Upper lobe of left lung (tissue), 6 donors: ENCODE results near the gene SELENOF. TPM values are rescaled to one million over a fixed set of nuclear protein-coding genes. Genes with fewer than 3 reads are reported as not detected.
"Not testable (repeated sequence)": the region's sequence is repeated elsewhere in the genome, so short reads cannot be mapped to it uniquely, and the experiment has no call there.

Experiments used
- ATAC-seq, 2 donors: fragments of 200-7000 bp; cut with Tn5 transposase; one replicate each; pipeline ENCODE4 v1.9.1; 2022; ENCODE audit warnings: mild to moderate bottlenecking in 2 of 2, moderate library complexity in 2 of 2; ENCODE audit not compliant: low FRiP score in 2 of 2
- DNase-seq, 2 donors: peaks; one replicate each; pipeline ENCODE4 v3.0.0-alpha.2; 2019 to 2020
- H3K27ac ChIP-seq, 4 donors: fragments of 200-600 bp; sonication (generic); one replicate each; pipeline ENCODE4 v1.5.1; 2016 to 2019
- H3K27me3 ChIP-seq, 4 donors: fragments of 200-600 bp; sonication (generic); one replicate each; pipeline ENCODE4 v1.5.1; 2017 to 2019
- H3K36me3 ChIP-seq, 4 donors: fragments of 200-600 bp; sonication (generic); one replicate each; pipeline ENCODE4 v1.5.1; 2016 to 2019
- H3K4me1 ChIP-seq, 4 donors: fragments of 200-600 bp; sonication (generic); one replicate each; pipeline ENCODE4 v1.5.1; 2018 to 2019
- H3K4me3 ChIP-seq, 4 donors: fragments of 200-600 bp; sonication (generic); one replicate each; pipeline ENCODE4 v1.5.1; 2017 to 2019; ENCODE audit warnings: mild to moderate bottlenecking in 2 of 4, moderate library complexity in 1 of 4
- H3K9me3 ChIP-seq, 4 donors: fragments of 200-600 bp; sonication (generic); one replicate each; pipeline ENCODE4 v1.5.1; 2018 to 2019
- EP300 ChIP-seq, 4 donors: sonication (generic); formaldehyde crosslinking; IDR thresholded peaks; one replicate each; pipeline ENCODE4 v1.5.1; 2017; ENCODE audit warnings: antibody characterized with exemption in 4 of 4, control low read depth in 2 of 4
- POLR2A ChIP-seq, 4 donors: fragments of 450-650 bp; IDR thresholded peaks; one replicate each; pipeline ENCODE4 v1.5.1; 2016 to 2017; ENCODE audit warnings: antibody characterized with exemption in 4 of 4, mild to moderate bottlenecking in 2 of 4
- POLR2AphosphoS5 ChIP-seq, 2 donors: sonication (generic); formaldehyde crosslinking; IDR thresholded peaks; one replicate each; pipeline ENCODE4 v1.5.1; 2017; ENCODE audit warnings: antibody characterized with exemption in 2 of 2
- WGBS, 2 donors: methylation state at CpG; one replicate each; pipeline ENCODE4 v1.1.5; 2017 to 2018; 5-methylcytosine and 5-hydroxymethylcytosine counted together
- total RNA-seq, 6 donors: library from RNA; depleted of rRNA in 4 of 6; stranded (reverse); fragments of >200 nt in 4 of 6; gene quantifications; one replicate each; pipeline versions ENCODE4 v1.1.0 to v1.2.1, GENCODE V29; 2016 to 2021
- TF ChIP-seq, protein P1 (sequence below), 6 experiments: fragments of 450-650 bp in 4 of 6; fragments of 200-600 bp in 2 of 6; sonication (generic) in 2 of 6; IDR thresholded peaks; one replicate each; pipeline ENCODE4 v1.5.1; 2016 to 2019; ENCODE audit warnings: antibody characterized with exemption in 6 of 6
- donor health status: DM: no; HTN: no; CAD: no; lungs with moderate emphysema.
- donor health status: DM: no; HTN: yes; CAD: no; lungs with severe emphysema.

The SELENOF gene
- total RNA-seq, 6 donors from 2014 or later = 23.0 to 217 (median 132) TPM

DNA sequence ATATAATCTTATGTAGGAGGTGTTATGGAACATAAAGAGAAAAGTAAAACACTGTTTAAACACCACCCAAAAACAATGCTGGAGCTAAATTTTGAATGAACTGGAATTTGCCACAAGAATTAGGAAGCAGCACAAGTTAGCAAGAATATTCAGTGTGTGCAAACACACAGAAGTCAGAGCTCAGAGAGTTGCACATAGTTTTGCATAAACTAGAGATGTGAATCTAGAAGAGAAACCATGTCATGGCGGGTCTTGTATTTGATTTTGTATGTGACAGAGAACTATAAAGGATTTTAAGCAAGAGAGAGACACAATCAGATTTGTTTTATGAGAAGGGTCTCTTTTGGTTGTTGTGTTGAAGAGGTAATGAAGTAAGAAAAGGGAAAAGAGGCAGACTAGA is 38.2 kb downstream of the SELENOF start:
- Histone ChIP-seq H3K4me3 (no peak overlapping the region), H3K27me3 (no peaks in the 10 kb centered on the region), H3K36me3 (peaks cover 0 to 33% (median 4%) of the 10 kb centered on the region in 4 donors), H3K27ac (no peak overlapping the region), H3K9me3 (no peaks in the 10 kb centered on the region), H3K4me1 (no peaks in the 10 kb centered on the region)
- TF ChIP-seq EP300 (IDR thresholded peaks at IDR 0.05) (no peak), POLR2AphosphoS5 (IDR thresholded peaks at IDR 0.05) (no peak), POLR2A (IDR thresholded peaks at IDR 0.05) (no peak)
- TF ChIP-seq, protein P1, sequence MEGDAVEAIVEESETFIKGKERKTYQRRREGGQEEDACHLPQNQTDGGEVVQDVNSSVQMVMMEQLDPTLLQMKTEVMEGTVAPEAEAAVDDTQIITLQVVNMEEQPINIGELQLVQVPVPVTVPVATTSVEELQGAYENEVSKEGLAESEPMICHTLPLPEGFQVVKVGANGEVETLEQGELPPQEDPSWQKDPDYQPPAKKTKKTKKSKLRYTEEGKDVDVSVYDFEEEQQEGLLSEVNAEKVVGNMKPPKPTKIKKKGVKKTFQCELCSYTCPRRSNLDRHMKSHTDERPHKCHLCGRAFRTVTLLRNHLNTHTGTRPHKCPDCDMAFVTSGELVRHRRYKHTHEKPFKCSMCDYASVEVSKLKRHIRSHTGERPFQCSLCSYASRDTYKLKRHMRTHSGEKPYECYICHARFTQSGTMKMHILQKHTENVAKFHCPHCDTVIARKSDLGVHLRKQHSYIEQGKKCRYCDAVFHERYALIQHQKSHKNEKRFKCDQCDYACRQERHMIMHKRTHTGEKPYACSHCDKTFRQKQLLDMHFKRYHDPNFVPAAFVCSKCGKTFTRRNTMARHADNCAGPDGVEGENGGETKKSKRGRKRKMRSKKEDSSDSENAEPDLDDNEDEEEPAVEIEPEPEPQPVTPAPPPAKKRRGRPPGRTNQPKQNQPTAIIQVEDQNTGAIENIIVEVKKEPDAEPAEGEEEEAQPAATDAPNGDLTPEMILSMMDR (IDR thresholded peaks at IDR 0.05) = no peak
- no peak for DNase-seq
- 89 to 97% methylated on average over 1 of the region's 1 CpG for WGBS, 2 donors
- ATAC-seq = no peak

- no peak for TF ChIP-seq EP300 (IDR thresholded peaks at IDR 0.05)
- no peak for TF ChIP-seq POLR2AphosphoS5 (IDR thresholded peaks at IDR 0.05)
- no peak for TF ChIP-seq POLR2A (IDR thresholded peaks at IDR 0.05)
- ATAC-seq (no peak), DNase-seq (no peak)
- WGBS, 2 donors = 90 to 95% methylated on average over 8 of the region's 8 CpGs
- H3K27ac ChIP-seq = no peak overlapping the region
- H3K4me3 ChIP-seq = no peak overlapping the region
- peaks cover 0 to 5% (median 3%) of the 10 kb centered on the region in 4 donors for H3K36me3 ChIP-seq
- no peaks in the 10 kb centered on the region for H3K9me3 ChIP-seq
- no peaks in the 10 kb centered on the region for H3K27me3 ChIP-seq
- H3K4me1 ChIP-seq = no peaks in the 10 kb centered on the region
These were observed 41.8 kb downstream of the SELENOF start for GRCh38 chr1:86872086-86872485.

- no peak overlapping the region for H3K27ac ChIP-seq
- 72 to 75% methylated on average over 3 of the region's 3 CpGs for WGBS, 2 donors
- no peaks in the 10 kb centered on the region for H3K4me1 ChIP-seq
- TF ChIP-seq POLR2A (IDR thresholded peaks at IDR 0.05) = no peak
- TF ChIP-seq, protein P1 (IDR thresholded peaks at IDR 0.05) = no peak
- TF ChIP-seq POLR2AphosphoS5 (IDR thresholded peaks at IDR 0.05) = no peak
- no peak for TF ChIP-seq EP300 (IDR thresholded peaks at IDR 0.05)
- ATAC-seq (no peak), DNase-seq (no peak)
- no peaks in the 10 kb centered on the region for H3K27me3 ChIP-seq
- H3K9me3 ChIP-seq = no peaks in the 10 kb centered on the region
- peaks cover 0 to 5% (median 3%) of the 10 kb centered on the region in 4 donors for H3K36me3 ChIP-seq
- H3K4me3 ChIP-seq = no peak overlapping the region
These were observed 42.9 kb downstream of the SELENOF start for GRCh38 chr1:86871001-86871400.

DNA sequence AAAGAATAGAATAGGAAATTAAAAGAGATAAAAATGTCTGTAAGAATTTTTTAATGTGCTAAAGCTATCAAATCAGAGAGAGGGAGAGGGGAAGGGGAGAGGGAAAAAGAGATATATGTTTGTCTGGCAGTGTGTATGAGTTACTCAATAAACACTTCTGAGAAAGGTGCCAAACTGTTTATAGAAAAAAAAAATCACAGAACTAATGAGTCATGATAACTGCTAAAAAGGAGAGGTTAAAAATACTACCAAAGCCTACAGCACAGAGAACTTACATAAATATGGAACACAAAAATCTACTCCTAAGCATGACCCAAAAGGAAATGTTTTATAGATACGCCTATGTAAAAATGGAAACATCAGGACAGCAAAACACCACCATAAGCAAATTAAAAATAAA is 45.4 kb downstream of the SELENOF start:
- Histone ChIP-seq H3K36me3 (peaks cover 0 to 5% (median 3%) of the 10 kb centered on the region in 4 donors), H3K27me3 (no peaks in the 10 kb centered on the region), H3K4me3 (no peak overlapping the region), H3K9me3 (no peaks in the 10 kb centered on the region), H3K4me1 (no peaks in the 10 kb centered on the region), H3K27ac (no peak overlapping the region)
- DNase-seq = no peak
- no peak for TF ChIP-seq POLR2A (IDR thresholded peaks at IDR 0.05)
- TF ChIP-seq, protein P1 (IDR thresholded peaks at IDR 0.05) = no peak
- no peak for TF ChIP-seq EP300 (IDR thresholded peaks at IDR 0.05)
- no peak for TF ChIP-seq POLR2AphosphoS5 (IDR thresholded peaks at IDR 0.05)
- no peak for ATAC-seq
- 89 to 96% methylated on average over 1 of the region's 1 CpG for WGBS, 2 donors

- DNase-seq, H3K4me3 ChIP-seq, ATAC-seq, H3K4me1 ChIP-seq, H3K9me3 ChIP-seq, H3K27ac ChIP-seq, H3K27me3 ChIP-seq, H3K36me3 ChIP-seq: not testable (repeated sequence)
- WGBS, 2 donors = 91 to 93% methylated on average over 4 of the region's 4 CpGs
These were observed 46.6 kb downstream of the SELENOF start for GRCh38 chr1:86867278-86867677.

DNA sequence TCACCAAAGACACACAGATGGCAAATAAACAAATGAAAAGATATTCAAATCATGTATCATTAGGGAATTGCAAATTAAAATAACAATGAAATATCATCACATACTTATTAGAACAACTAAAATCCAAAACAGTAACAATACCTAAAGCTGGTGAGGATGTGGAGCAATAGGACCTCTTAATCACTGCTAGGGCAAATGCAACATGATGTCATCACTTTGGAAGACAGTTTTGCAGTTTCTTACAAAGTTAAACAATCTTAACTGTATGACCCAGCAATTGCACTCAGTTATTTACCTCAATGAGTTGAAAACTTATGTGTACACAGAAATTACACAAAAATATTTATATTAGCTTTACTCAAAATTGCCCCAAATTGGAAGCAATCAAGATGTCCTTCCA is 47.3 kb downstream of the SELENOF start:
- DNase-seq = no peak
- peaks cover 0 to 10% (median 0%) of the 10 kb centered on the region in 4 donors for H3K36me3 ChIP-seq
- TF ChIP-seq EP300 (IDR thresholded peaks at IDR 0.05) (no peak), POLR2AphosphoS5 (IDR thresholded peaks at IDR 0.05) (no peak), POLR2A (IDR thresholded peaks at IDR 0.05) (no peak)
- TF ChIP-seq, protein P1 (IDR thresholded peaks at IDR 0.05) = no peak
- H3K9me3 ChIP-seq = no peaks in the 10 kb centered on the region
- no peak for ATAC-seq
- H3K4me3 ChIP-seq = no peak overlapping the region
- H3K4me1 ChIP-seq = no peaks in the 10 kb centered on the region
- H3K27ac ChIP-seq = no peak overlapping the region
- no peaks in the 10 kb centered on the region for H3K27me3 ChIP-seq
